GM12891 (cell line): ENCODE measurements around the gene P2RX5.

Experiments
- POLR2A ChIP-seq: IDR thresholded peaks from 2 replicates; pipeline ENCODE4 v1.6.1; 2011; ENCODE audit warnings: low read depth, low read length, control low read depth
- POLR2AphosphoS5 ChIP-seq: IDR thresholded peaks from 2 replicates; pipeline ENCODE4 v1.6.1; 2011; ENCODE audit warnings: low read depth, low read length, control low read depth
- POU2F2 ChIP-seq: IDR thresholded peaks from 2 replicates; pipeline ENCODE4 v1.6.1; 2011; ENCODE audit warnings: low read depth, mild to moderate bottlenecking, control low read depth, low read length, moderate library complexity
- SPI1 ChIP-seq: IDR thresholded peaks from 2 replicates; pipeline ENCODE4 v1.6.1; 2011; ENCODE audit warnings: low read depth, low read length, control low read depth
- TAF1 ChIP-seq: IDR thresholded peaks from 2 replicates; pipeline ENCODE4 v1.6.1; 2011; ENCODE audit warnings: low read depth, low read length, control low read depth

DNA sequence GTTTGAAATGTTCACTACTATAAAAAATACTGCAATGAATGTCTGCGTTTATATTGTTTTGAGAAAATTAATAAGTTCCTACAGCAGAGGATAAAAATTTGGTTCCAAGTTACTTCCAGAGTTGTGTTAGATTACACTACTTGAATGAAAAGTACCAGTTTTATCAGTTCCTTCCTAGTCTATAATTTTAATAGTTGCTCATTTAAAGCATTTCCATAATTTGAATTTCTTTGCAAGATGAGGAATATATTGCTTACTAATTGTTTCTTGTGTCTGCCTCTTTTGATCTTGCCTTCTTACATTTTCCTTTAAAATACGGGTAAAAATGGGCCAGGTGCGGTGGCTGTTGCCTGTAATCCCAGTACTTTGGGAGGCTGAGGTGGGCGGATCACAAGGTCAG, 23.4 kb downstream of the P2RX5 start:
- TF ChIP-seq POLR2A (no peak), POLR2AphosphoS5 (no peak), TAF1 (no peak), POU2F2 (no peak), SPI1 (no peak)
